DMS153 (cell line): ENCODE results near the gene GMPPB.
"Not testable (repeated sequence)": the region's sequence is repeated elsewhere in the genome, so short reads cannot be mapped to it uniquely, and the experiment has no call there.

Experiments used
- DNase-seq: peaks from one replicate; lab custom pipeline; 2025; lab: John Stamatoyannopoulos, UW

The GMPPB gene

GRCh38 chr3:49689908-49690624 lies 33.7 kb downstream of the GMPPB start:
- DNase-seq: not testable (repeated sequence)

GRCh38 chr3:49689046-49689907 lies 34.5 kb downstream of the GMPPB start, which contains the start of the genes MST1 and RNF123:
Gene MST1 (minus strand): TSS chr3:49689474. CDS start chr3:49688691, 783 bp downstream.
Gene RNF123 (plus strand): TSS chr3:49689557. CDS start chr3:49691166, 1,609 bp downstream.
- no peak for DNase-seq

- DNase-seq: not testable (repeated sequence)
Observed at GRCh38 chr3:49688338-49689045, 35.3 kb downstream of the GMPPB start.

- not testable (repeated sequence) for DNase-seq
Observed at GRCh38 chr3:49687424-49687795, 36.3 kb downstream of the GMPPB start.

GRCh38 chr3:49686769-49687423 lies 36.9 kb downstream of the GMPPB start:
- DNase-seq: not testable (repeated sequence)

GRCh38 chr3:49686346-49686745 lies 37.4 kb downstream of the GMPPB start:
- not testable (repeated sequence) for DNase-seq

- DNase-seq: not testable (repeated sequence)
Observed at GRCh38 chr3:49685846-49686245, 37.9 kb downstream of the GMPPB start.

- DNase-seq: not testable (repeated sequence)
Observed at GRCh38 chr3:49685103-49685502, 38.6 kb downstream of the GMPPB start.

- not testable (repeated sequence) for DNase-seq
Observed at GRCh38 chr3:49684453-49684852, 39.3 kb downstream of the GMPPB start.

GRCh38 chr3:49683162-49683561 lies 40.6 kb downstream of the GMPPB start:
- no peak for DNase-seq

- no peak for DNase-seq
Observed at GRCh38 chr3:49681543-49681942, 42.2 kb downstream of the GMPPB start.

GRCh38 chr3:49681232-49681522 lies 42.6 kb downstream of the GMPPB start:
- no peak for DNase-seq

GRCh38 chr3:49680493-49681231 lies 43.1 kb downstream of the GMPPB start:
- no peak for DNase-seq

- DNase-seq: no peak
Observed at GRCh38 chr3:49675912-49676311, 47.8 kb downstream of the GMPPB start.

- no peak for DNase-seq
Observed at GRCh38 chr3:49674497-49674983, 49.2 kb downstream of the GMPPB start.

GRCh38 chr3:49673715-49674496 lies 49.8 kb downstream of the GMPPB start, which contains the start of gene APEH:
Gene APEH (plus strand): TSS chr3:49674351. CDS start chr3:49674402, 51 bp downstream.
- DNase-seq: no peak

- no peak for DNase-seq
Observed at GRCh38 chr3:49673121-49673714, 50.5 kb downstream of the GMPPB start.

- no peak for DNase-seq
Observed at GRCh38 chr3:49671291-49672288, 52.2 kb downstream of the GMPPB start.

GRCh38 chr3:49670940-49671290 lies 52.8 kb downstream of the GMPPB start:
- DNase-seq: no peak
